Type B pancreatic cell (in vitro differentiated cells): Measurements from ENCODE around the gene SMAD3. TPM values are rescaled to one million over a fixed set of nuclear protein-coding genes. Genes with fewer than 3 reads are reported as not detected.

Experiments
- DNase-seq: peaks from one replicate; pipeline ENCODE4 v3.0.0; 2021; ENCODE audit warnings: mixed read lengths; ENCODE audit not compliant: unreplicated experiment; ENCODE audit errors: extremely low spot score
- H3K27ac Mint-ChIP-seq: 2 replicates; pipeline ENCODE4 v1.8.0; 2021; ENCODE audit warnings: mild to moderate bottlenecking, mixed read lengths
- H3K27me3 Mint-ChIP-seq: 2 replicates; pipeline ENCODE4 v1.8.0; 2021; ENCODE audit warnings: mixed read lengths
- H3K36me3 Mint-ChIP-seq: 2 replicates; pipeline ENCODE4 v1.8.0; 2021; ENCODE audit warnings: mixed read lengths
- H3K4me1 Mint-ChIP-seq: one replicate; pipeline ENCODE4 v1.8.0; 2021; ENCODE audit warnings: mixed read lengths; ENCODE audit not compliant: unreplicated experiment
- H3K4me3 Mint-ChIP-seq: 2 replicates; pipeline ENCODE4 v1.8.0; 2021; ENCODE audit warnings: mild to moderate bottlenecking, mixed read lengths
- H3K9me3 Mint-ChIP-seq: 2 replicates; pipeline ENCODE4 v1.8.0; 2021; ENCODE audit warnings: mixed read lengths
- total RNA-seq: library from RNA; stranded (reverse); gene quantifications from 2 replicates; pipeline ENCODE4 v1.2.1, GENCODE V29; 2021; ENCODE audit warnings: low replicate concordance
- TF ChIP-seq, protein P1 (sequence below): fragments of 200-600 bp; sonication (generic); conservative IDR thresholded peaks from 2 replicates; pipeline ENCODE4 v1.5.0; 2021; ENCODE audit warnings: antibody characterized with exemption, mild to moderate bottlenecking

The SMAD3 gene
- total RNA-seq, 1 donor from 2014 or later = 52.0 TPM

- Mint-ChIP-seq H3K4me1 (peaks cover 35% of the 10 kb centered on the region), H3K27ac (peak overlapping the region; percentile 40), H3K36me3 (peaks cover 51% of the 10 kb centered on the region), H3K9me3 (no peaks in the 10 kb centered on the region), H3K27me3 (no peaks in the 10 kb centered on the region), H3K4me3 (peak overlapping the region; percentile 16)
- TF ChIP-seq, protein P1, sequence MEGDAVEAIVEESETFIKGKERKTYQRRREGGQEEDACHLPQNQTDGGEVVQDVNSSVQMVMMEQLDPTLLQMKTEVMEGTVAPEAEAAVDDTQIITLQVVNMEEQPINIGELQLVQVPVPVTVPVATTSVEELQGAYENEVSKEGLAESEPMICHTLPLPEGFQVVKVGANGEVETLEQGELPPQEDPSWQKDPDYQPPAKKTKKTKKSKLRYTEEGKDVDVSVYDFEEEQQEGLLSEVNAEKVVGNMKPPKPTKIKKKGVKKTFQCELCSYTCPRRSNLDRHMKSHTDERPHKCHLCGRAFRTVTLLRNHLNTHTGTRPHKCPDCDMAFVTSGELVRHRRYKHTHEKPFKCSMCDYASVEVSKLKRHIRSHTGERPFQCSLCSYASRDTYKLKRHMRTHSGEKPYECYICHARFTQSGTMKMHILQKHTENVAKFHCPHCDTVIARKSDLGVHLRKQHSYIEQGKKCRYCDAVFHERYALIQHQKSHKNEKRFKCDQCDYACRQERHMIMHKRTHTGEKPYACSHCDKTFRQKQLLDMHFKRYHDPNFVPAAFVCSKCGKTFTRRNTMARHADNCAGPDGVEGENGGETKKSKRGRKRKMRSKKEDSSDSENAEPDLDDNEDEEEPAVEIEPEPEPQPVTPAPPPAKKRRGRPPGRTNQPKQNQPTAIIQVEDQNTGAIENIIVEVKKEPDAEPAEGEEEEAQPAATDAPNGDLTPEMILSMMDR = no peak
- no peak for DNase-seq
Measured at GRCh38 chr15:67196672-67197363, 131.4 kb downstream of the SMAD3 start.

- Mint-ChIP-seq H3K36me3 (peaks cover 50% of the 10 kb centered on the region), H3K4me3 (no peak overlapping the region), H3K27ac (peak overlapping the region; percentile 40), H3K4me1 (peaks cover 35% of the 10 kb centered on the region), H3K27me3 (no peaks in the 10 kb centered on the region), H3K9me3 (no peaks in the 10 kb centered on the region)
- no peak for DNase-seq
- TF ChIP-seq, protein P1 = no peak
Measured at GRCh38 chr15:67197364-67197695, 131.9 kb downstream of the SMAD3 start.

DNA sequence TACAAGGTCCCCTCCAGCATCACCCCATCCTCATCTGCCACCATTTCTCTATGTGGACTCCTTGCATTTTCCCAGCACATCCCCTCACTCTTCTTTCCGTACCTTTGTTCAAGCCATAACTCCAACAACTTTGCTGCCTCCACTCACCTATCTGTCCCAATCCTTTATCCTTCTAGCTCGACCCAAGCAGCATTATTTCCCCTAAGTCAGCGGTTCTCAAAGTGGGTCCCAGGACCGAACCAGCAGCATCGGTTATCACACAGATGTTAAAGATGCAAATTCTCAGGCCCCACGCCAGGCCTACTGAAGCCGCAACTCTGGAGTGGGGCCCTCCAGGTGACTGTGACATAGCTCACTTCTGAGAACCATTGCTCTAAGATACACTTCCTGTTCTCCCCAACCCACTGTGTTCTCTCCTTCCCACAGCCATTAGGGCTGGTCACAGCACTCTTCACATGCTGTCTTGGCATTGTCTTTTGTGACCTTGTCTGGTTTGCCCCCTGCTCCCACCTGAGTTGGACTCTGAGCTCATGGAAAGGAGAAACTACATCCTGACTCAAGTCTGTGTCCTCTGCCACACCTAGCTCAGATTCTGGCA is 132.9 kb downstream of the SMAD3 start:
- TF ChIP-seq, protein P1 = no peak
- no peak overlapping the region for H3K4me3 Mint-ChIP-seq
- H3K27ac Mint-ChIP-seq = peak overlapping the region; percentile 13
- peaks cover 46% of the 10 kb centered on the region for H3K36me3 Mint-ChIP-seq
- DNase-seq = no peak
- no peaks in the 10 kb centered on the region for H3K27me3 Mint-ChIP-seq
- peaks cover 34% of the 10 kb centered on the region for H3K4me1 Mint-ChIP-seq
- no peaks in the 10 kb centered on the region for H3K9me3 Mint-ChIP-seq

DNA sequence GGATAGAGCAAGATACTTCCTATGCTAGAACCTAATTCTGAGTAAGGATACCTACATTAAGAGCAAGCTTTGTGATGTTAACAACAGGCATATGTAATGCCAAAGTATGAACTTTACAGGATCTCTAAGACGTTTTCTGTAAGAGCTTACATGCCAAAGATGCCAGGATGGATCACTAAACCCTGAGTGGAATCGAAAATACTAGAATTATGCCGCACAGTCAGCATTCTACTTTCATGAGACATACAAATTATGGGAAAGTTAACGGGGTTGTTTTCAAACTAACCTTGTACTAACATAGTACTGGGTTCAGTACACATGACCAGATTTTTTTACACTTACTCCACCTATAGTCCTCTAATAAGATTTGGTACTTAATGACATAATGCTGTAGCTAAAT is 134.0 kb downstream of the SMAD3 start:
- Mint-ChIP-seq H3K27ac (no peak overlapping the region), H3K4me1 (peaks cover 23% of the 10 kb centered on the region), H3K4me3 (no peak overlapping the region), H3K27me3 (no peaks in the 10 kb centered on the region), H3K9me3 (no peaks in the 10 kb centered on the region), H3K36me3 (peaks cover 40% of the 10 kb centered on the region)
- TF ChIP-seq, protein P1 = no peak
- no peak for DNase-seq

DNA sequence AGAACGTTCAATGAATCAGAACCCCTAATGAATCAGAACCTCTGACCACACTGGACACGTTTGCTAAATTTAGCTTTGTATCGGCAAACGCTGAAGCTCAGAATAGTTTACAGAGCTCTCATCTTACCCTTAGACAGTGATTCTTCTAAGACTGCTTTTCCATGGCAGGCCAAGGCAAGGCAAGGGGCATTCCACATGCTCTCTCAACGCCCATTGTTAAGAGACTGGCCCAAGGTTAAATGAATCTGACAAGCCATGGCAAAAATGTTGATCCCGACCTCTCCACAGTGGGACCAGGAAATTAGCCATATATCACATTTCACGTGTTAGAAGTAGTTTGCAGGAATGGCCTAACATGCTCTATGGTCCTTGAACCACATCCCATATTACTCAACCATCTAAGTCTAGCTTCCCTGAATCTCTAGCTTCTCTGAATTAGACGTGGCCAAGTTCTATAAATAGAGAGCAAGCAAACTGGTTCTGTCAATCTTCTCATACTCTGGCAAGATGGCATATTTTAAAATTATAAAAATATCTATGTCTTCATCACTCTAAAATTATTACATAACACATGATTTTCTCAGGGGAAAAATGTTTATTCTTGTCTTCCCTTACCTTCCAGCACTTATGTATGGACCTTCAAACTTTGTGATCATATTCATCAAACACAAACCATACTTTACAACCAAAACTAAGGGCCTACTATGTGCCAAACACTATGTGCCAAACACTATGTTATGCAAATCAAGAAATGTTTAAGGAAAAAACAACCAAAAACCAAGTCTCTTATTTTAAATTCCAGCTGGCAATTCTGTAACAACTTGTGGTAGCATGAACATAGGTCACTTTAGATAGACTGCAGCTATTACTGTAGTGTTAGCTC is 134.7 kb downstream of the SMAD3 start:
- no peaks in the 10 kb centered on the region for H3K27me3 Mint-ChIP-seq
- DNase-seq = no peak
- H3K27ac Mint-ChIP-seq = no peak overlapping the region
- peaks cover 41% of the 10 kb centered on the region for H3K36me3 Mint-ChIP-seq
- TF ChIP-seq, protein P1 = no peak
- H3K4me1 Mint-ChIP-seq = peaks cover 23% of the 10 kb centered on the region
- H3K9me3 Mint-ChIP-seq = no peaks in the 10 kb centered on the region
- no peak overlapping the region for H3K4me3 Mint-ChIP-seq
